GM19395 (cell line): ENCODE results near the gene ACTL7A.
"Not testable (repeated sequence)": the region's sequence is repeated elsewhere in the genome, so short reads cannot be mapped to it uniquely, and the experiment has no call there.

ENCODE experiments used
- ATAC-seq: cut with Tn5 transposase; IDR thresholded peaks from one replicate; pipeline ENCODE4 v1.9.1; 2021; ENCODE audit warnings: mild to moderate bottlenecking, moderate library complexity; ENCODE audit not compliant: unreplicated experiment

ACTL7A gene

GRCh38 chr9:108848296-108848695 is 13.8 kb upstream of the ACTL7A start:
- not testable (repeated sequence) for ATAC-seq

GRCh38 chr9:108850293-108850897 is 11.7 kb upstream of the ACTL7A start:
- ATAC-seq = no peak

GRCh38 chr9:108851138-108851537 is 10.9 kb upstream of the ACTL7A start:
- ATAC-seq = no peak

- ATAC-seq = no peak
Observed at GRCh38 chr9:108852079-108852478, 10.0 kb upstream of the ACTL7A start.

DNA sequence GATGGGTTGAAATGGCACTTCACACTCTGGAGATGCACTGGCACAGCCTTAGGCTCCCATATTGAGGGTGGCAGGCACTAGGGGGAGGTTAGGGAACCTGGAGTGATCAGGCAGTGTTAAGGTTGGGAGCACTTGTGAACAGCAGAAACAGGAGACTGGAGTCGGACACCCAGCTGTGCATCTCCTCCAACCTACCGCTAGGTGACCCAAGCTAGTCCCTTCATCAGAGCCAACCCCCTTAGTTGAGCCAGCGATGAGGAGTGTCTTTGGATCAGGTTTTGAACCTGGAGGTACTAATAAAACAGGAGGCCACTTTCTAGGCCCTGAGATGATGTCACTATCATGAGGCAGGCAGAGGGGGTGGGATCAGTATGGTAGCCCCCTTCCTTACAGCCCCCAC is 8.0 kb upstream of the ACTL7A start:
- no peak for ATAC-seq

- no peak for ATAC-seq
Observed at GRCh38 chr9:108854641-108855528, 7.2 kb upstream of the ACTL7A start.

DNA sequence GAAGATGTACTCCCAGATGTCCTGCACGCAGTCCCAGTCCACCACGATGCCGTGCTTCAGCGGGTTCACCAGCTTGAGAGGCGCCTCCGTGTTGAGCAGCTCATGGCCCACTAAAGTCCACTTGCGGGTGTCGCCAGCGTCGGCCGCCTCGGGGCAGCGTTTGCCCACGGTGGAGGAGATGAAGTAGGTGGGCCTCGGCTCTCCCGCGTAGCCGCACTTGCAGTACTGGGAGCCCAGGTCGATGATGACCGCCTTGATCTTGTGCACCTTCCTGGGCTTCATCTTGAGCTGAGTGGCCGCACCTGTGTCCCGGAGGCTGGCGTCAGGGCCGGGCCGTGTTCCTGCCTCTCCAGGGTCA is 6.6 kb upstream of the ACTL7A start:
- ATAC-seq = no peak

GRCh38 chr9:108855888-108856287 is 6.2 kb upstream of the ACTL7A start, which contains the start of gene ACTL7B:
ACTL7B (minus strand) TSS chr9:108855986; CDS start chr9:108855930, 56 bp downstream.
- no peak for ATAC-seq

DNA sequence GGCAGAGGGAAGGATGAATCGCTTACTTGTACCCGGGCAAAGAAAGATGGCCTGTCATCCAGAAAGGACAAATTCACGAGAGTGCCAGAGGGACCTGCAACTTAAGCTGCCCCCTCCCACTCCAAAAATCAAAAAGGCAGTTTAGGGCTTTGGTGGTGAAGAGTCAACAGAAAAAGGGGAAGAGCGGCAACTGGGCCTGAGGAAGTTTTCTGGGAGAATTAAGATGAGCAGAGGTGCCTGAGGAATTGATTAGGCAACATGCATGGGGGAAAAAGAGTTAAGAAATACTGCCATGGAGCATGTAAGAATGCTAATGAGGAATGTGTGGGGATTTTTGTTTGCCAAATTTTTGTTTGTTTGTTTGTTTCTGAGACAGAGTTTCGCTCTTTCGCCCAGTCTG is 4.5 kb upstream of the ACTL7A start:
- ATAC-seq = no peak

- ATAC-seq = peak; percentile 74
Observed at GRCh38 chr9:108859459-108860114, 2.5 kb upstream of the ACTL7A start.

GRCh38 chr9:108860354-108860753 is 1.7 kb upstream of the ACTL7A start:
- ATAC-seq = no peak

DNA sequence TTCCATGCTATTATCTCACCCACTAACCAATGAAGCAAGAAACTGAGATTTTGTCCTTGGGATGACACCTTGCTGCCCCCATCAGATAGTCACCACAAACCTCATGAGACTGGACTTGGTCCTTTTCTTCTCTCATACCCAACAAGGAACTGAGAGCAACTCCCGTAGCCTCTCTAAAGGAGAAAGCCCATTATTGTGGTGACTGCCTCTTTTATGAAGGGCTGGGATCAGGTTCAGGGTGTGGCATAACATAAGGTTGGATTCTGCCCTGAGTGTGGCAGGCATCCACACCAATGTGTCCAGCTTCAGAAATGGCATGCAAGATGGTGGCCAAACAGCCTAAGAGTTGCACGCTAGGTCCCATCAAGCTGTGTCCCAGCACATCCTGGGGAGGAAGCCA is 1.3 kb upstream of the ACTL7A start:
- no peak for ATAC-seq

GRCh38 chr9:108861464-108861863 is 602 bp upstream of the ACTL7A start:
- no peak for ATAC-seq

- no peak for ATAC-seq
Observed at GRCh38 chr9:108863891-108864290, 1.8 kb downstream of the ACTL7A start.

GRCh38 chr9:108864446-108864845 is 2.4 kb downstream of the ACTL7A start:
- ATAC-seq = no peak

GRCh38 chr9:108865037-108865436 is 3.0 kb downstream of the ACTL7A start:
- no peak for ATAC-seq

DNA sequence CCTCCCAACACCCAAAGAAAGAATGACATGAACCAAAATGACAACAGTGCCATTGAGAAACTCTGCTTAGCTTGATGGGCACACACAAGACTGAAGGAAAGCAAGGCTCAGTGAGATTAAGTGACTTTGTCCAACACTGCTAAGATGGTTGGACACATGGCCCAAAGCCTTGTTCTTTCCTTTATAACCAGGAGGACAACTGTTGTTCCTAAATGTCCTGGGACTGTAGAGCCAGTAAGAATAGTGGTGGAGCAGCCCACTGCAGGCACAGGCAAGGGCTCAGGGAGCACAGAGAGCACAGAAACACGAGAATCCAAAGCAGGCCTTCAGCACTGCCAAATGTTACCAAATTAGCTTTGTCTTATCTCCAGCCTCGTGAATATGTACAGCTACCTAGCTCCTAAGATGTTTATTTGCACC is 3.9 kb downstream of the ACTL7A start:
- no peak for ATAC-seq

DNA sequence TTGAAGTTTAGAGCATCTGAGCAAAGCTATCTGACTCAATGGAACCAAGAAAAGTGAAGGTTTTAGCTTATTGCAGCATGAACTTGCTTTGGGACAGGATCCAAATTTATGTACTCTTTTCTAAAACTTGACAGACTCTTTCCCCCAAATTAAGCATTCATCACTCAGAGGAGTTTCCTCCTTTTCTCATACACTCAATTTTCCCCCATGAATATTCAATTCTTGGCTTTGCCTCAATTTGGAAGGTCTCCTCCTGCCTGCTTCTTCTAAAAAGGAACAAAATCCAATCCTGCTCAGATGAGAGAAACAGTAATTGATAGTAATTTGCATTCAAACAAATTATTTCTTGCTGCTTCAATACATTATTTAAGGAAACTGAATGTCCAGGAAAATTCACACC is 5.0 kb downstream of the ACTL7A start:
- ATAC-seq = no peak

DNA sequence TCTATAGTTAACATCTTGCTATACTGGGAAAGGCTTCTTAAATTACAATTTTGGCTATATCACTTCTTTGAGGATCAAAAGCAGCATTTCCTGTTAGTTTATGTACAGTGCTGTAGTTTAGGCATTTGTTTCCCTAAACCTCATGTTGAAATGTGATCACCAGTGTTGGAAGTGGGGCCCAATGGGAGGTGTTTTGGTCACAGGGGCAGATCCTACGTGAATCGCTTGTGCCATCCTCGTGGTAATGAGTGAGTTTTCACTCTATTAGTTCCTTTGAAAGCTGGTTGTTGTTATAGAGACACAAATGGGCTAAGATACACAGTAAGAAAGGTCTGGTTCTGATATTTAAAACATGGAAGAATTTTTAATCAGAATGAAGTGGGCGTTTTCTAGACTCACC is 5.8 kb downstream of the ACTL7A start:
- ATAC-seq = no peak

DNA sequence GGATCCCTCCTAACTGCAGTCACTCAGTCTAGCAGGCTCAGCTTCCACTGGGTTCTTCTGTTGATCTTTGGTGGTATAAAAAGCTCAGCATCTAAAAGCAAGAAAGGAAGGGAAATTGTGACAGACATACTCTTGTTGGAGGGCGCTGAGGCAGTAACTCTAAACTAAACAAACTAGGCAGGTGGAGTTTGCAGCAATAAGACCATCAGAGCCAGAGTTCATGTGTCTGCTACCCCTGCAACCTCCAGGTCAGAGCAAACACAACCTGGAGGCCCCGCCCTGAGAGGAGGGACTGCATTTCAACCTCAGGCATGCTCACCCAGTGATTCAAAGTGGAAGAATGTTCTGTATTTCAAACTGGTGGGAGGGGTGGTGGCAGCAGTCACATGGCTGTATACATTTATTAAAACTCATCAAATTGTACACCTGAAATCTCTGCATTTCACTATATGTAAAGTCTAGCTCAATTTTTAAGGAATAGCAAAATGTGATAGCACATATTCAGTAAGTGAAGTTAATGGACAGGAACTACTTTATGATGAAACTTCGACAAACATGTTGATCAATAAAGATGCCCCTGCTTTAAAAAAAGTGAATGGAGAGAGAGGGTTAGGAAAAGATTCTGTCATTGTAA is 7.1 kb downstream of the ACTL7A start:
- no peak for ATAC-seq

GRCh38 chr9:108874058-108874788 is 12.2 kb downstream of the ACTL7A start:
- no peak for ATAC-seq
